HFF-Myc (cell line): ENCODE data around the gene SLC1A7.
"Not testable (repeated sequence)": the region's sequence is repeated elsewhere in the genome, so short reads cannot be mapped to it uniquely, and the experiment has no call there.

Source experiments
- DNase-seq: peaks from one replicate; pipeline ENCODE4 v3.0.0-alpha.2; 2011; ENCODE audit warnings: low read depth; ENCODE audit errors: extremely low read depth
- H3K4me3 ChIP-seq: replicated peaks from 2 replicates; pipeline ENCODE4 v1.5.1; 2011; ENCODE audit warnings: low read depth, mild to moderate bottlenecking, control low read depth, low read length
- TF ChIP-seq, protein P1 (sequence below): IDR thresholded peaks from 2 replicates; pipeline ENCODE4 v1.5.1; 2012; ENCODE audit warnings: mild to moderate bottlenecking, low read depth, low read length, control low read depth; ENCODE audit errors: missing control alignments

The SLC1A7 gene

DNA sequence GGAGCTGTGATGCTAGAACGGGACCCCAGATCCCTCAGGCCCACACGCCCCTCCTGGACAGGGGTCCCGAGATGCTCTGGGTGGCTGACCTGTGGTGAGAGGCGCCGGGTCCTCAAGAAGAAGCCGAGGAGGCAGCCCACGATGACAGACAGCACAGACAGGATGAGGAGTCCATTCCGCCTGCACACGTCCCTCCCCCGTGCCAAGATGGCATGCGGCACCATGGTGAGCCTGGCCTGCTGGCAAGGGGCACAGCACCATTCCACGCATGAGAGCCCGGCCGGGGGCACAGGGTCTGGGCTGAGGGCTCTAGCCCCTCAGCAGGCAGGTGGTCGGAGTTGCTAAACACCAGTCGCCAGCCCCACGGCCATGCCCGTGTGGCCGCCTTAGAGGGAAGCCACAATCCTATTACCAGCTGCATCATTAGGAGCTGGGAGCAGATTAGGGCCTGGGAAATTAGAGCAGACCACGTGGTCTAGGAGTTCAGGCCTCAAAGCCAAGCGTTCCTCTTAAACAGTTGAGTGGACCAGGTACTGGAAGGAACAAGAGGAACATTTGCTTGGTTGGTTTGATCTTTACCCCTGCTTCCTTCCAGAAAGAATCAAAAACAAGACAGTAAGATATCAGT is at the start of gene SLC1A7:
SLC1A7 (minus strand) TSS at position 413 of the 628 bp plus-strand sequence; CDS start at position 224, 189 bp downstream.
- DNase-seq = no peak
- H3K4me3 ChIP-seq = no peak within 1 kb of the TSS
- TF ChIP-seq, protein P1, sequence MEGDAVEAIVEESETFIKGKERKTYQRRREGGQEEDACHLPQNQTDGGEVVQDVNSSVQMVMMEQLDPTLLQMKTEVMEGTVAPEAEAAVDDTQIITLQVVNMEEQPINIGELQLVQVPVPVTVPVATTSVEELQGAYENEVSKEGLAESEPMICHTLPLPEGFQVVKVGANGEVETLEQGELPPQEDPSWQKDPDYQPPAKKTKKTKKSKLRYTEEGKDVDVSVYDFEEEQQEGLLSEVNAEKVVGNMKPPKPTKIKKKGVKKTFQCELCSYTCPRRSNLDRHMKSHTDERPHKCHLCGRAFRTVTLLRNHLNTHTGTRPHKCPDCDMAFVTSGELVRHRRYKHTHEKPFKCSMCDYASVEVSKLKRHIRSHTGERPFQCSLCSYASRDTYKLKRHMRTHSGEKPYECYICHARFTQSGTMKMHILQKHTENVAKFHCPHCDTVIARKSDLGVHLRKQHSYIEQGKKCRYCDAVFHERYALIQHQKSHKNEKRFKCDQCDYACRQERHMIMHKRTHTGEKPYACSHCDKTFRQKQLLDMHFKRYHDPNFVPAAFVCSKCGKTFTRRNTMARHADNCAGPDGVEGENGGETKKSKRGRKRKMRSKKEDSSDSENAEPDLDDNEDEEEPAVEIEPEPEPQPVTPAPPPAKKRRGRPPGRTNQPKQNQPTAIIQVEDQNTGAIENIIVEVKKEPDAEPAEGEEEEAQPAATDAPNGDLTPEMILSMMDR = no peak

DNA sequence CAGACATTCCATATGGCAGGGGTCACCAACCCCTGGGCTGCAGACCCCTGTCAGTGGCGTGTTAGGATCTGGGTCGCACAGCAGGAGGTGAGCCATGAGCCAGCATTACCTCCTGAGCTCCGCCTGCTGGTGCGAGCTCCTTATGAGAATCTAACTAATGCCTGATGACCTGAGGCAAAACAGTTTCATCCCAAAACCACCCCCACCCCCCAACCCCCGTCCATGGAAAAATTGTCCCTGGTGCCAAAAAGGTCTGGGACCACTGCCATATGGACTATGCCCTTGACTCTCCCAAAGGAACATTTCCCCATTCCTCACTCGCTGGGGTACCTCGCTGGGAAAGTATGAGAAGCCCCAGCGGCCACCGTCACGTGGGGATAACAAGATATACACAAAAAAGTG is 47.8 kb upstream of the SLC1A7 start:
- no peak for DNase-seq
- H3K4me3 ChIP-seq = no peak overlapping the region
- TF ChIP-seq, protein P1 = no peak

DNA sequence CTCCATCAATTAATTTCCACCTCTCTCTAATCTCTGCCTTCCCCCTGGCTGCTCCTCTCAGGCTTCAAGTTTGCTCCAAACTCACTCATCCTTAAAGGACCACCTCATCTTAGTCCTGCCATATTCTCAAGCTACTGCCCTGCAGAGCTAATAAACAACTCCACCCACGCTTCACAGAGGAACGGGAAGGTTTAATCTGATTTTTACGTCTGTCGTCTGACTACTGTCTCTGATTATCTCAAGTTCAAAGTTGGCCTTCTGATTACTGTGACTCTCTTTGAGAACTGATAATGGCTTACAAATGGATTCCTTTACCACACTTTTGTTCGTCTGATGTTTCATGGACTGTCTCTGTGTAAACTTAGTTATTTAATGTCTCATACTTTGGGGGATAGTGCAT is 46.6 kb upstream of the SLC1A7 start:
- DNase-seq = no peak
- TF ChIP-seq, protein P1 = no peak
- no peak overlapping the region for H3K4me3 ChIP-seq

DNA sequence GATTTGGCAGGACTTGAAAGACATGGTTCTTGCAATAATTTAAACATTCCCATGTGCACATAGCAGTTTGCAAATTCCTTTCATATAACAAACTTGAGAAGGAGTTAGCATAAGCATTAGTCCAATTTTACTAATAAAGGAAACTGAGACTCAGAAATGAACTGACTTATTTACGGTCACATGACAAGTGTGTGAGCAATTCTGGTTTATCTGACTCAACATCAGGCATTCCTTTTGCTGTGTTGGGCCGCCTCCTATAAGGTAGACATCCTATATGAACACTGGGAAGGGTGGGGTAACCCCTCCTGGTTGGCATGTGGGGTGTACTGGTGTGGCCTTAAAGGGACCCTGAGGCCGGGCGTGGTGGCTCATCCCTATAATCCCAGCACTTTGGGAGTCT is 45.7 kb upstream of the SLC1A7 start:
- H3K4me3 ChIP-seq = no peak overlapping the region
- DNase-seq = no peak
- TF ChIP-seq, protein P1 = no peak

DNA sequence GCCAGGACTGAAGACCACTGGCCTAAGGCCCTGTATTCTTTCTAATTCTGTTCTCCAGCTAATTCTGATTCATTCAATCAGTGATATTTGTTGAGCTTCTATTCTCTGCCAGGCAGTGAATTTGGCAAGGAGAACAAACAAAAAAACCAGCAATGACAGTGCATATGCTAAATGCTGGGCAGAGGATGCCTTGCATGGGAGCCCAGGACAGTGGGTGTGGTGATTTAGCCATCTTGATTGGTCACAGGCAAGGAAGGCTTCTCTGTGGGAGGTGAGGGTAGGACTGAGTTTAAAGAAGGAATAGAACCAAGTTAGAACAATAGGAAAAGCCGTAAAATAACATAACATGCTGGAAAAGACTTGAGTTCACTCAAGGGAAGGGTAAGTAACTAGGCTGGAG is 45.0 kb upstream of the SLC1A7 start:
- TF ChIP-seq, protein P1 = no peak

DNA sequence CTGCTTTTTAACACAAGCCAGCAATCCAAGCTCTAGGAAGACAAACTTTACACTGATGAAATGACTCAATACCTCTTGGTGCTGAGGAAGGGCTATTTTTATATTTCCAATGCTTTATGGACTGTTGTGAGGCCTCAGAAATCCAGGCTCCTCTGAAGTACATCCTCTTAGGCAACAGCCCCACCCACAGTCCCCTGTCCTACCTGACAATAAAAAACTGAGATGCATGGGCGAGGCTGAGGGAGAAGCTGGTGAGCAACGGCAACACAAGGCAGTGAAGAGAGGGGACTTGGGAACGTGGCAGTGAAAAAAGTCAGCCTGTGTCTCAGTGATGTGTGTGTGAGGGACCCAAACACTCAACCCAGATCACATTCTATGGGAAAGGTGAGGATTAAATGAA is 44.1 kb upstream of the SLC1A7 start:
- no peak for DNase-seq
- no peak overlapping the region for H3K4me3 ChIP-seq
- TF ChIP-seq, protein P1 = no peak

More for the DNA sequence above, 45.0 kb upstream of the SLC1A7 start:
- DNase-seq = no peak
- no peak overlapping the region for H3K4me3 ChIP-seq

DNA sequence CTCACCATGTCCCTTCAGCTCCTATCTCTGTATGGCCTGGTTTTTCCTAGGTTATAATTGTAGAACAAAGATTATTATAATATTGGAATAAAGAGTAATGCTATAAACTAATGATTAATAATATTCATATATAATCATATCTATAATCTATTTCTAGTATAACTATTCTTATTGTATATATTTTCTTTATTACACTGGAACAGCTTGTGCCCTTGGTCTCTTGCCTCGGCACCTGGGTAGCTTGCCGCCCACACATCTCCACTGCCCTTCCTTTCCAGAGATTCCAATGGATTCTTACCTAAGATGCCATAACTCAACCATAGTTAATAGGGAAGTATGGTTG is 43.5 kb upstream of the SLC1A7 start:
- H3K4me3 ChIP-seq, DNase-seq: not testable (repeated sequence)
